ENCODE data around the gene ASIC4. TPM values are rescaled to one million over a fixed set of nuclear protein-coding genes. Genes with fewer than 3 reads are reported as not detected.

The ASIC4 gene
- total and polyA plus RNA-seq, 2 of the 4 experiments (the other 2 are of a cell fraction) = 0.10 TPM; not detected in 1

DNA sequence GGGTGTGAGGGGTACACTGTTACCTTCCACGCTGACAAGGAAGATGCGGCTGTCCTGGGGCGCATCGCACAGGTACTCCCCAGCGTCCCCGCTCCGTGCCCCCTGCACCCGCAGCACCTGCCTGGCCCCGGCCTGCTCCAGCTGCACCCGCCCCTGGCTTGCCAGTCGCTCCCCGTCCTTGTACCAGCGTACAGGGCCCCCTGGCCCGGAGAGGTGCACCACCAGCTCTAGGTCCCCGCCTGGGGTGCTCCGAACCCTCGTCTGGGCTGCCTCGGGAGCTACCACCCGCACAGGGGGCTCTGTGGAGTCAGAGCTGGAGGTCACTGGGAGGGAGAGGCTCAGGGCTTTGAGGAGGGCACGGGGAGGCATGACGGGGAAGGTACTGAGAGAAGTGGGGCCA lies 43.0 kb downstream of the ASIC4 start:
- DNase-seq (no peak), ATAC-seq (ENCODE audit: low read depth) (no peak)
- no peak overlapping the region for H4K5ac ChIP-seq (ENCODE audit: low read depth, low read length)
- no peaks in the 10 kb centered on the region for H3K27me3 ChIP-seq (ENCODE audit: control insufficient read depth, insufficient read depth, low read length)
- no peak overlapping the region for H3K4ac ChIP-seq (ENCODE audit: low read depth, low read length)
- H3K9ac ChIP-seq (ENCODE audit: low read depth, low read length) = no peak overlapping the region
- H2BK15ac ChIP-seq (ENCODE audit: low read depth, low read length) = no peak overlapping the region
- peaks cover 5% of the 10 kb centered on the region; the same call in 1 of the 2 replicates for H3K4me1 ChIP-seq (ENCODE audit: control insufficient read depth, insufficient read depth, low read length)
- no peak overlapping the region for H3K4me3 ChIP-seq (ENCODE audit: insufficient read depth, low read depth, low read length)
- in situ Hi-C loops (cut with MboI; ENCODE audit: low sequenced_read_pairs) (no loop called here), intact Hi-C loops (cut with micrococcal nuclease) (no loop called here), dilution Hi-C loops (cut with HindIII; ENCODE audit: low sequenced_read_pairs, unreplicated experiment) (no loop called here)
- TF ChIP-seq, protein P1, sequence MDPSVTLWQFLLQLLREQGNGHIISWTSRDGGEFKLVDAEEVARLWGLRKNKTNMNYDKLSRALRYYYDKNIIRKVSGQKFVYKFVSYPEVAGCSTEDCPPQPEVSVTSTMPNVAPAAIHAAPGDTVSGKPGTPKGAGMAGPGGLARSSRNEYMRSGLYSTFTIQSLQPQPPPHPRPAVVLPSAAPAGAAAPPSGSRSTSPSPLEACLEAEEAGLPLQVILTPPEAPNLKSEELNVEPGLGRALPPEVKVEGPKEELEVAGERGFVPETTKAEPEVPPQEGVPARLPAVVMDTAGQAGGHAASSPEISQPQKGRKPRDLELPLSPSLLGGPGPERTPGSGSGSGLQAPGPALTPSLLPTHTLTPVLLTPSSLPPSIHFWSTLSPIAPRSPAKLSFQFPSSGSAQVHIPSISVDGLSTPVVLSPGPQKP (IDR thresholded peaks at IDR 0.05; ENCODE audit: borderline replicate concordance, low read depth, low read length) = no peak
- TF ChIP-seq CEBPB (IDR thresholded peaks at IDR 0.05; ENCODE audit: low read depth, low read length) (no peak), CHD1 (IDR thresholded peaks at IDR 0.05; ENCODE audit: low read depth, low read length) (no peak), MXI1 (IDR thresholded peaks at IDR 0.05; ENCODE audit: borderline replicate concordance, low read depth, low read length) (no peak), RFX5 (IDR thresholded peaks at IDR 0.05; ENCODE audit: low read depth, low read length) (no peak)
- no peaks in the 10 kb centered on the region for H3K9me1 ChIP-seq (ENCODE audit: insufficient read depth, low read length)
- no peaks in the 10 kb centered on the region for H3K9me3 ChIP-seq (ENCODE audit: control insufficient read depth, insufficient read depth, low read length)
- no peak overlapping the region for H3K23ac ChIP-seq (ENCODE audit: low read depth, low read length)
- WGBS, 2 experiments (ENCODE audit: extremely low coverage in 2 of 2, insufficient read length in 1 of 2) = 93% methylated on average over 10 of the region's 21 CpGs; no CpG with 5 or more reads in 1 of the 2 experiments
- H3K36me3 ChIP-seq (ENCODE audit: control insufficient read depth, insufficient read depth, low read length) = no peaks in the 10 kb centered on the region; the same call in 1 of the 2 replicates
- peaks cover 3% of the 10 kb centered on the region; the same call in 1 of the 2 replicates for H4K20me1 ChIP-seq (ENCODE audit: insufficient read depth, low read length)
- no peak overlapping the region for H2AFZ ChIP-seq (replicated peaks; ENCODE audit: low read length, poor library complexity)
- H3K4me2 ChIP-seq (ENCODE audit: low read depth, low read length) = no peak overlapping the region
- H3K56ac ChIP-seq (ENCODE audit: extremely low read depth, insufficient read depth, low read length) = no peak overlapping the region
- H2BK20ac ChIP-seq (ENCODE audit: low read depth, low read length) = no peak overlapping the region
- H2BK5ac ChIP-seq (ENCODE audit: low read depth, low read length, poor library complexity, severe bottlenecking) = no peak overlapping the region
- no peak overlapping the region for H4K8ac ChIP-seq (ENCODE audit: low read depth in 2 of 2, low read length in 2 of 2)
- no peak overlapping the region for H3K27ac ChIP-seq (ENCODE audit: insufficient read depth, low read length)
- no peak overlapping the region for H4K91ac ChIP-seq (ENCODE audit: insufficient read depth, low read depth, low read length)
- H3K79me1 ChIP-seq (ENCODE audit: low read depth in 1 of 2, low read length in 2 of 2) = no peaks in the 10 kb centered on the region
- no peak overlapping the region for H2AK9ac ChIP-seq (replicated peaks; ENCODE audit: low read depth, low read length, poor library complexity)
- BruUV-seq (replicated peaks) = no TSS peak
- ChIA-PET CTCF (no interaction called here), POLR2A (ENCODE audit: unreplicated experiment) (interaction anchor here (1.1 kb wide), 1 partner anchor 14 kb away, joined by 6 read pairs; the partner anchor contains the start of gene OBSL1)
- no peak overlapping the region for H2BK120ac ChIP-seq (ENCODE audit: low read depth, low read length)
- H2AK5ac ChIP-seq (ENCODE audit: low read depth, low read length) = no peak overlapping the region
- H3K18ac ChIP-seq (ENCODE audit: low read depth, low read length) = no peak overlapping the region
- no peak overlapping the region for H3K14ac ChIP-seq (replicated peaks; ENCODE audit: low read depth, low read length)
